ENCODE results near the gene FRMD3.

The FRMD3 gene

DNA sequence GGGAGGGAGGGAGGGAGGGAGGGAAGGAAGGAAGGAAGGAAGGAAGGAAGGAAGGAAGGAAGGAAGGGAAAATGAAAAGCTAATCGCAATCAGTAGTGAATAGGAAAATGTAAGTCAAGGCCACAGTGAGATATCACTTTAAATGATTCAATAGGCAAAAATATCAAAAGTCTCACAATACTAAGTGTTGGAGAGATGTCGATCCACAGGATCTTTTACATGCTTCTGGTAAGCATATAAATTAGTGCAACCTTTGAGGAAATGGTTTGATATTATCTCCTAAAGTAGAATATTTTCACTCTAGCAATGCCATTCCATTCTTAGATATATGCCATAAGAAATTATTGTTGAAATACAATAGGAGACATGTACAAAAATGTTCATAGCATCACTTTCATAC is 58.4 kb downstream of the FRMD3 start:
- DNase-seq (ENCODE audit: extremely low read depth, low read depth): no peak
- TF ChIP-seq, protein P1, sequence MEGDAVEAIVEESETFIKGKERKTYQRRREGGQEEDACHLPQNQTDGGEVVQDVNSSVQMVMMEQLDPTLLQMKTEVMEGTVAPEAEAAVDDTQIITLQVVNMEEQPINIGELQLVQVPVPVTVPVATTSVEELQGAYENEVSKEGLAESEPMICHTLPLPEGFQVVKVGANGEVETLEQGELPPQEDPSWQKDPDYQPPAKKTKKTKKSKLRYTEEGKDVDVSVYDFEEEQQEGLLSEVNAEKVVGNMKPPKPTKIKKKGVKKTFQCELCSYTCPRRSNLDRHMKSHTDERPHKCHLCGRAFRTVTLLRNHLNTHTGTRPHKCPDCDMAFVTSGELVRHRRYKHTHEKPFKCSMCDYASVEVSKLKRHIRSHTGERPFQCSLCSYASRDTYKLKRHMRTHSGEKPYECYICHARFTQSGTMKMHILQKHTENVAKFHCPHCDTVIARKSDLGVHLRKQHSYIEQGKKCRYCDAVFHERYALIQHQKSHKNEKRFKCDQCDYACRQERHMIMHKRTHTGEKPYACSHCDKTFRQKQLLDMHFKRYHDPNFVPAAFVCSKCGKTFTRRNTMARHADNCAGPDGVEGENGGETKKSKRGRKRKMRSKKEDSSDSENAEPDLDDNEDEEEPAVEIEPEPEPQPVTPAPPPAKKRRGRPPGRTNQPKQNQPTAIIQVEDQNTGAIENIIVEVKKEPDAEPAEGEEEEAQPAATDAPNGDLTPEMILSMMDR (IDR thresholded peaks at IDR 0.05; ENCODE audit: low read depth, low read length, missing control alignments): no peak
- no peak overlapping the region for H3K4me3 ChIP-seq (replicated peaks; ENCODE audit: low read depth, low read length)

DNA sequence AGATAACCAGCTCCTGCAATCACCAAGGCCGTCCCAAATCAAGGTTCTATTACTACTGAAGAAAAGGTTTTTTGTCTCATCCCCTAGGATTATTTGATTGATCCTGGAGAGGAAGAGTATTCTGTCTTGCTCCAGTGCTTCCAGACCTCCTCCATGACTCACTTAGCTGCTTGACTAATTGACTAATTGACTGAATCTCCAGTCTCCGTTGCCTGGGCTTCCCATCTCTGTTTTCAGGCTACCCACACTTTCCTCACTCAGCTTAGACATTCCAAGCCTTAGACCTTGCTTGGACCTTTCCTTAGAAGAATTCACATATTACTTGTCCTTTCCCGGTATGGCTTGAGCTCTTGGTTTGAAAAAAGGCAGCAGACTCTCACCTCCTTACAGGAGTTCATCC is 60.6 kb downstream of the FRMD3 start:
- no peak for DNase-seq (ENCODE audit: extremely low read depth, low read depth)
- TF ChIP-seq, protein P1 (IDR thresholded peaks at IDR 0.05; ENCODE audit: low read depth, low read length, missing control alignments): no peak
- no peak overlapping the region for H3K4me3 ChIP-seq (replicated peaks; ENCODE audit: low read depth, low read length)

DNA sequence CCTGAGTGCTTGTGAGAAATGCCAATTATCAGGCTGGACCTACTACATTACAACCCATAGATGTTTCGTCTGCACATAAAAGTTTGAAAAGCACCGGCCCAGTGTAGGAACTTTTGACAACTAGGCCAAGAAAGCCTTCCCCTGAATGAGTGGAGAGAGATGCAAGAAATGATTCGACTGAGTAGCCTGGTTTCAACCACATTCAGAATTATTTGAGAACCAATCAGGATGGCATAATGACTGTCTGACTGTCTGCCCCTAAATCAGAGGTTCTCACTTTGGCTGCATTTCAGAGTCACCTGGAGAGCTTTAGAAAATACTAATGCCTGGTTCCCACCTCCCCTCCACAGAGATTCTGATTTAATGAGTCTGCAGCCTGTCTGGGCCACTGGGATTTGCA is 61.1 kb downstream of the FRMD3 start:
- TF ChIP-seq, protein P1 (IDR thresholded peaks at IDR 0.05; ENCODE audit: low read depth, low read length, missing control alignments): no peak
- DNase-seq (ENCODE audit: extremely low read depth, low read depth): no peak
- no peak overlapping the region for H3K4me3 ChIP-seq (replicated peaks; ENCODE audit: low read depth, low read length)

DNA sequence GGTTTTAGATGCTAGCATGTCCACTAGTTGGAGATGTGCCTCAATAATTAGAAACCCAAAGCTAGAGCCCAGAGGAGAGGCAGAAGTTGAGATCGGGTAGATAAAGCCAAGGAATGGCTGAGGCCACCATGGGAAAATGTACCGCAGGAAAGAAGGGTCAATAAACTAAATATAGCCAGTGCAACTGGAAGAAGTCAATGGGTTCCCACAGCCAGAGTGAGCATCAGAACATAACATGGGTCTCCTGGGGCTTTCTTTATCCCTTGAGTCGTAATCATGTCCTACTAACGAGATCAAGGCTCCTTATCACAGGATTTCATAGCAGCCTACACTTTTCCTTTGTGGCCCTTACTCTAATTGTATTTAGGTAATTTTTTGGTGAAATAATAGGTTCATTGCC is 61.7 kb downstream of the FRMD3 start:
- no peak for DNase-seq (ENCODE audit: extremely low read depth, low read depth)
- TF ChIP-seq, protein P1 (IDR thresholded peaks at IDR 0.05; ENCODE audit: low read depth, low read length, missing control alignments): no peak
- H3K4me3 ChIP-seq (replicated peaks; ENCODE audit: low read depth, low read length): no peak overlapping the region

DNA sequence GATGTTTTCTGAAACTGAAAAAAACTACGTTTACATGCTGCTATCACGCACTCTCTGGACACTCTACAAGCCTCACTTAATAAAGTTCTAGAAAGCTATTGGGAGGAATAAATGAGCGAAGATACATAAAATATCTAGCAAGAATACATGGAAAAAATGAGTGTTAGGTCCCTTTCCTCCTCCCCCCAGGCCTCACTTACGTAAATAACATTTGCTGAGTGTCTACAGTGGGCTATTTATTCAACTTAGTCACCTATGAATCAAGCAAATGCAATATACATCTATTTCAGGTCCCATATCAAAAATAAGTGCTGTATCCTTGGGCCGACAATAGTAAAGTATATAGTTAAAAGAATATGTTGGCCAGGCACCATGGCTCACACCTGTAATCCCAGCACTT is 62.5 kb downstream of the FRMD3 start:
- DNase-seq (ENCODE audit: extremely low read depth, low read depth): no peak
- TF ChIP-seq, protein P1 (IDR thresholded peaks at IDR 0.05; ENCODE audit: low read depth, low read length, missing control alignments): no peak

DNA sequence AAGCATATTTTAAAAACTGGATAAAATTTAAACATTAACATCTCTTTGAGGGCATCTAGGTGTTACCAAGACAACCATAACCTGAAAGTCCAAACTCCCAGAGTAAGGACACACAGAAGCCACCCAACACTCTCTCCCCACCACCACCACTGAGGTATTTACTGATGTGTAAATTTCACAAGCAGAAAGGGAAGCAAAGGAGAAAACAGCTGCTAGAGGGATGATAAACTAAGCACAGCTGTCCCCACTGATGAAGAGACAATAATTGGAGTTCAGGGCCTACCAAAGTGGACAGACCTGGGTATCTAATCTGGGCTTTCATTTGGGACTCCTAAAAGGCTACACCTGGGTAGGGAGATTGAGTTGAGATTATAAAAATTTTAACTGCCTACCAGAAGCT is 63.6 kb downstream of the FRMD3 start:
- H3K4me3 ChIP-seq (replicated peaks; ENCODE audit: low read depth, low read length): no peak overlapping the region
- DNase-seq (ENCODE audit: extremely low read depth, low read depth): no peak
- TF ChIP-seq, protein P1 (IDR thresholded peaks at IDR 0.05; ENCODE audit: low read depth, low read length, missing control alignments): no peak

More for the DNA sequence above, 62.5 kb downstream of the FRMD3 start:
- no peak overlapping the region for H3K4me3 ChIP-seq (replicated peaks; ENCODE audit: low read depth, low read length)

DNA sequence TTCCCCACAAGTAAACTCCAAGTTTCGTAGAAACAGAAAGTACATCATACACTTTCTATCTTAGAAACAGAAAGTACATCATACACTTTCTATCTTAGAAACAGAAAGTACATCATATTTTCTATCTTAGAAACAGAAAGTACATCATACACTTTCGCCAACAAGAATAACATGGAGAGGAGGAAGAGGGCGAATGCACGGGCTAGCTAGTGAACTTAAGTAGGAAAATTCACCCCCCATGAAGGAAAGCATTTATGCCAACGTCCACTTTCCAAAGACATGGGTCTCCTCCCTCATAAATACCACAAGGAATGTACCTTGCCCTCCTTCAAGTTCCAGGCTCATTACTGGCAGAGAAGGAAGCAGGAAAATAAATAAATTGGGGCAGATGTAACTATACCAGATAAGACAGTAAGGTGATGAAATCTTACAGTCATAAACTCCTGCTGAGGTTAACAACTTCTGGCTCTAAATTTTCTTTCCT is 64.7 kb downstream of the FRMD3 start:
- no peak for DNase-seq (ENCODE audit: extremely low read depth, low read depth)
- H3K4me3 ChIP-seq (replicated peaks; ENCODE audit: low read depth, low read length): no peak overlapping the region

More for the DNA sequence above, 64.7 kb downstream of the FRMD3 start:
- TF ChIP-seq, protein P1 (IDR thresholded peaks at IDR 0.05; ENCODE audit: low read depth, low read length, missing control alignments): no peak

Data from HFF-Myc (cell line).